Natural killer cell (primary cell): Measurements from ENCODE around the gene MDK. TPM values are rescaled to one million over a fixed set of nuclear protein-coding genes. Genes with fewer than 3 reads are reported as not detected.

ENCODE experiments used
- ATAC-seq, 3 donors: fragments of 150-1000 bp in 2 of 3; fragments of 200-7000 bp in 1 of 3; cut with Tn5 transposase; 1 replicate in 1 of 3; 2 replicates in 2 of 3; pipeline ENCODE4 v1.10.0; 2021; ENCODE audit warnings: mild to moderate bottlenecking in 2 of 3, moderate library complexity in 2 of 3
- DNase-seq, 2 donors: peaks; one replicate each; pipeline versions ENCODE4 v3.0.0 to v3.0.0-alpha.2; 2013 to 2021; ENCODE audit warnings: mixed read lengths in 1 of 2
- H3K27ac ChIP-seq: one replicate; pipeline ENCODE4 v1.5.1; 2013; ENCODE audit warnings: mild to moderate bottlenecking, low read length
- H3K27me3 ChIP-seq: one replicate; pipeline ENCODE4 v1.6.1; 2013; ENCODE audit warnings: low read length; ENCODE audit not compliant: control insufficient read depth, insufficient read depth
- H3K36me3 ChIP-seq: one replicate; pipeline ENCODE4 v1.6.1; 2013; ENCODE audit warnings: low read length; ENCODE audit not compliant: control insufficient read depth, insufficient read depth
- H3K4me1 ChIP-seq: one replicate; pipeline ENCODE4 v1.6.1; 2013; ENCODE audit warnings: low read length; ENCODE audit not compliant: control insufficient read depth, insufficient read depth
- H3K4me3 ChIP-seq: one replicate; pipeline ENCODE4 v1.5.1; 2013; ENCODE audit warnings: low read length
- H3K9me3 ChIP-seq: one replicate; pipeline ENCODE4 v1.6.1; 2013; ENCODE audit warnings: low read length; ENCODE audit not compliant: control insufficient read depth, insufficient read depth
- H3K27ac Mint-ChIP-seq, 2 donors: one replicate each; pipeline ENCODE4 v1.8.0; 2022; ENCODE audit warnings: mild to moderate bottlenecking in 2 of 2, mixed read lengths in 2 of 2, moderate library complexity in 1 of 2
- H3K27me3 Mint-ChIP-seq, 2 donors: one replicate each; pipeline ENCODE4 v1.8.0; 2022; ENCODE audit warnings: low read depth in 2 of 2, mixed read lengths in 2 of 2
- H3K36me3 Mint-ChIP-seq: one replicate; pipeline ENCODE4 v1.8.0; 2022; ENCODE audit warnings: mixed read lengths
- H3K4me1 Mint-ChIP-seq, 2 donors: one replicate each; pipeline ENCODE4 v1.8.0; 2022; ENCODE audit warnings: mixed read lengths in 2 of 2
- H3K4me3 Mint-ChIP-seq: one replicate; pipeline ENCODE4 v1.8.0; 2022; ENCODE audit warnings: mild to moderate bottlenecking, moderate library complexity, mixed read lengths
- H3K9me3 Mint-ChIP-seq, 2 donors: one replicate each; pipeline ENCODE4 v1.8.0; 2022; ENCODE audit warnings: mixed read lengths in 2 of 2
- WGBS: methylation state at CpG from one replicate; pipeline ENCODE4 v1.1.7; 2013; ENCODE audit warnings: missing lambda C conversion rate; ENCODE audit not compliant: insufficient coverage; 5-methylcytosine and 5-hydroxymethylcytosine counted together
- intact Hi-C: fragments of 100-400 bp; cut with micrococcal nuclease; formaldehyde crosslinking; loops from one replicate; pipeline ENCODE4 v1.14.2; 2022
- total RNA-seq, 4 donors: library from RNA; stranded (reverse); fragments of 120-200 nt in 1 of 4; gene quantifications; one replicate each; pipeline versions ENCODE4 v1.2.3 to v1.2.4, GENCODE V29; 2013 to 2022
- TF ChIP-seq, protein P1 (sequence below): fragments of 200-600 bp; IDR thresholded peaks from one replicate; pipeline ENCODE4 v1.8.0; 2022; ENCODE audit warnings: antibody characterized with exemption

The MDK gene
- total RNA-seq, 3 donors from 2014 or later (not counting 1 experiment from before 2014, with no cell fraction given) = 4.5 to 10.6 (median 6.3) TPM

DNA sequence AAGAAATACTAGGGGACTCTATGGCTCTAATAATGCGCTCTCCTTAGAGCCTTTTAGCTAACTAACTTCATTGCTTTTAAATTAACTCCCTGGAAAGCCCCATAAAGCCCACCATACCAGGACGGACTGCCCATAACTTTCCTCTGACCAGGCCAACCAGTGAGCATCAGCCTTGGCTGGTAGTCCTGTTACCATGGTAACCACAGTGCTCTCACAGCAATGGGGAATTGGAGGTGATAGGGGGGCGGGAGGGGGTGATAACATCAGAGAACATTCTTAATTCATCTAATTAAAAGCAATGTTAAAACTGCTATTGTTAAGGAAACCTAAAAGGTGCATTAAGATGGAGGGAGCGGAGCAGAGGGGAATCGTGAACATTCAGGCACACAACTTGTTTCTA, 37.3 kb downstream of the MDK start:
- ATAC-seq = no peak
- H3K27ac Mint-ChIP-seq = no peak overlapping the region

DNA sequence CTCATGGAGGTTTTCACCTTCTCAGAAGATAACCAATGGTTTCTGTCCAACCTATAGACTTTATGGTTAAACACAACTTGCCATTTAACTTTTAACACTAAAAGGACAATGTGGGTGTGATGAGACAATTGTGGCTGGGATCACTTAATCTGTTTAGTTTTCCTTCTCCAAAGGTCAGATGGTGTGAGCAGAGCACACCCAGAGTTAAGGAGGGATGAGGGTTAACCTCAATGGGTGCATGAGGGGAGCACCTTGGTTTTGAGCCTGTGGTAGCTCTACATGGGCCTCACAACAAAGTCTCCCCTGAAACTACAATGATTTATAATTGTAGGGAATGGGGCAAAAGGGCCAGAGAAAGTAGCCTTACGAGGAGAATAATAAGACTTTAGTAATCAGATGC, 39.0 kb downstream of the MDK start:
- H3K27ac Mint-ChIP-seq = no peak overlapping the region
- Histone ChIP-seq H3K36me3 (peaks cover 33% of the 10 kb centered on the region), H3K4me1 (no peaks in the 10 kb centered on the region), H3K27me3 (no peaks in the 10 kb centered on the region), H3K9me3 (no peaks in the 10 kb centered on the region), H3K27ac (no peak overlapping the region), H3K4me3 (no peak overlapping the region)
- H3K4me1 Mint-ChIP-seq = peaks cover 0 to 5% of the 10 kb centered on the region in 2 donors
- no peak overlapping the region for H3K4me3 Mint-ChIP-seq
- H3K27me3 Mint-ChIP-seq = no peaks in the 10 kb centered on the region
- H3K9me3 Mint-ChIP-seq = no peaks in the 10 kb centered on the region
- H3K36me3 Mint-ChIP-seq = peaks cover 20% of the 10 kb centered on the region
- DNase-seq (no peak), ATAC-seq (no peak)
- TF ChIP-seq, protein P1, sequence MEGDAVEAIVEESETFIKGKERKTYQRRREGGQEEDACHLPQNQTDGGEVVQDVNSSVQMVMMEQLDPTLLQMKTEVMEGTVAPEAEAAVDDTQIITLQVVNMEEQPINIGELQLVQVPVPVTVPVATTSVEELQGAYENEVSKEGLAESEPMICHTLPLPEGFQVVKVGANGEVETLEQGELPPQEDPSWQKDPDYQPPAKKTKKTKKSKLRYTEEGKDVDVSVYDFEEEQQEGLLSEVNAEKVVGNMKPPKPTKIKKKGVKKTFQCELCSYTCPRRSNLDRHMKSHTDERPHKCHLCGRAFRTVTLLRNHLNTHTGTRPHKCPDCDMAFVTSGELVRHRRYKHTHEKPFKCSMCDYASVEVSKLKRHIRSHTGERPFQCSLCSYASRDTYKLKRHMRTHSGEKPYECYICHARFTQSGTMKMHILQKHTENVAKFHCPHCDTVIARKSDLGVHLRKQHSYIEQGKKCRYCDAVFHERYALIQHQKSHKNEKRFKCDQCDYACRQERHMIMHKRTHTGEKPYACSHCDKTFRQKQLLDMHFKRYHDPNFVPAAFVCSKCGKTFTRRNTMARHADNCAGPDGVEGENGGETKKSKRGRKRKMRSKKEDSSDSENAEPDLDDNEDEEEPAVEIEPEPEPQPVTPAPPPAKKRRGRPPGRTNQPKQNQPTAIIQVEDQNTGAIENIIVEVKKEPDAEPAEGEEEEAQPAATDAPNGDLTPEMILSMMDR = no peak
- 100% methylated on average over 1 of the region's 1 CpG for WGBS
- intact Hi-C loops = no loop called here

More for the DNA sequence above, 37.3 kb downstream of the MDK start:
- Mint-ChIP-seq H3K36me3 (peaks cover 23% of the 10 kb centered on the region), H3K4me1 (peaks cover 0 to 5% of the 10 kb centered on the region in 2 donors), H3K4me3 (no peak overlapping the region), H3K9me3 (no peaks in the 10 kb centered on the region), H3K27me3 (no peaks in the 10 kb centered on the region)
- Histone ChIP-seq H3K27ac (no peak overlapping the region), H3K36me3 (peaks cover 45% of the 10 kb centered on the region), H3K4me3 (no peak overlapping the region), H3K9me3 (no peaks in the 10 kb centered on the region), H3K27me3 (no peaks in the 10 kb centered on the region), H3K4me1 (no peaks in the 10 kb centered on the region)
- WGBS = 97% methylated on average over 4 of the region's 5 CpGs
- TF ChIP-seq, protein P1 = no peak
- no peak for DNase-seq
- intact Hi-C loops = no loop called here

DNA sequence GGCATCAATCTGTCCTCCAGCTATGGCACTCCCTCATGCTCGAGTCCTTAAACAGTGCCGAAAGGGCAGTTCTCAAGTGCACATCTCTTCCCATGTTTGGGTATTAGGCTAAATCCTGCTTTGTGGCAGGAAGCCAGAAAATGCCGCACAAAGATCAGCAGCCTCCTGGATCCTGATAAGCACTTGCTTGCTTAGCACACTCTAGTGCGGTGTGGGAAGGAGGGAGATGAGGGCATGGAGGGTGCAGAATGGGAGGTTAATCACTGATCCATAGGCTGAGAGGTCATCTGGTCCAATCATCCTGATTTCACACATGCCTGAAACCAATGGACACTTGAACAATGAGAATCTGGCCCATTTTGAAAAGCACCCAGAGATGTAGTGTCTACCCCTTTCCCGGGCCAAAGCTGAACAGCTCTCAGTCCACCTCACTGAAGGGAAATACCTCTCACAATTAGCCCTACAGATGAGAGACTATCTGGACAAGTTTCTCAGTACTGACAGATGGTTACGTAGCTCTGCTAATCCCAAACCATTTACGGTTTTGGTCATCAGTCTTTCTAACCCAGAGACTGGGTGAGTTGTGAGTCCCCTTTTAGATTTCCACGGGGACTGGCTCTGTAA, 39.9 kb downstream of the MDK start:
- no peak overlapping the region for H3K4me3 Mint-ChIP-seq
- Histone ChIP-seq H3K9me3 (no peaks in the 10 kb centered on the region), H3K4me3 (no peak overlapping the region), H3K36me3 (peaks cover 26% of the 10 kb centered on the region), H3K27ac (no peak overlapping the region), H3K4me1 (no peaks in the 10 kb centered on the region), H3K27me3 (no peaks in the 10 kb centered on the region)
- no peak for DNase-seq
- no peak overlapping the region for H3K27ac Mint-ChIP-seq
- no peaks in the 10 kb centered on the region for H3K9me3 Mint-ChIP-seq
- intact Hi-C loops = no loop called here
- TF ChIP-seq, protein P1 = no peak
- H3K4me1 Mint-ChIP-seq = peaks cover 0 to 5% of the 10 kb centered on the region in 2 donors
- H3K27me3 Mint-ChIP-seq = no peaks in the 10 kb centered on the region
- H3K36me3 Mint-ChIP-seq = peaks cover 14% of the 10 kb centered on the region
- ATAC-seq = no peak
- WGBS = 97% methylated on average over 8 of the region's 8 CpGs

DNA sequence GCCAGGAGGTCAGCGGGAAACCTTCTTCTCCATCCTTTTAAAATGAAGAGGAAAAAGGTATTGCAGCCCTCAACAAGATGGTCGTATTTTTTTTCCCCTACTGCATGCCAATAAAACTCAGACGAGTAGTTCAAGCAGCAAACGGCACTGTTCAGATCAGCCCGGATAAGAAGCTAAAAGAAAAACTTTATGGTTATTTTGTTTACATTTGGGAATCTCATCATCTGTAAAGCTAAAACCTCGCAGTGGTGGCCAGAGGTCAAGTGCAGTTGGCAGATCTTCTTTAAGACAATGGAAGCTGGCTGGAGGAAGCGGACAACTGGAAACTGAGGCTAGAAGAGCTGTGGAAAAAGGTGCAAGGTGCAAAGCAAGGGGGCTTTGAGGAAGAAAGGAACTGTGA, 41.1 kb downstream of the MDK start:
- Histone ChIP-seq H3K36me3 (peaks cover 20% of the 10 kb centered on the region), H3K4me3 (no peak overlapping the region), H3K27ac (no peak overlapping the region), H3K9me3 (no peaks in the 10 kb centered on the region), H3K4me1 (no peaks in the 10 kb centered on the region), H3K27me3 (no peaks in the 10 kb centered on the region)
- Mint-ChIP-seq H3K4me1 (peaks cover 4 to 5% of the 10 kb centered on the region in 2 donors), H3K36me3 (peaks cover 10% of the 10 kb centered on the region), H3K9me3 (no peaks in the 10 kb centered on the region), H3K4me3 (no peak overlapping the region), H3K27ac (no peak overlapping the region), H3K27me3 (no peaks in the 10 kb centered on the region)
- WGBS = 98% methylated on average over 7 of the region's 7 CpGs
- TF ChIP-seq, protein P1 = no peak
- ATAC-seq (no peak), DNase-seq (no peak)
- intact Hi-C loops = no loop called here
